Measurements from ENCODE around the gene SYCP1. TPM values are rescaled to one million over a fixed set of nuclear protein-coding genes. Genes with fewer than 3 reads are reported as not detected.
"Not testable (repeated sequence)": the region's sequence is repeated elsewhere in the genome, so short reads cannot be mapped to it uniquely, and the experiment has no call there.

SYCP1 gene
- total and polyA plus RNA-seq, 2 donors (not counting 1 experiment from before 2014, with no cell fraction given), result not detected

DNA sequence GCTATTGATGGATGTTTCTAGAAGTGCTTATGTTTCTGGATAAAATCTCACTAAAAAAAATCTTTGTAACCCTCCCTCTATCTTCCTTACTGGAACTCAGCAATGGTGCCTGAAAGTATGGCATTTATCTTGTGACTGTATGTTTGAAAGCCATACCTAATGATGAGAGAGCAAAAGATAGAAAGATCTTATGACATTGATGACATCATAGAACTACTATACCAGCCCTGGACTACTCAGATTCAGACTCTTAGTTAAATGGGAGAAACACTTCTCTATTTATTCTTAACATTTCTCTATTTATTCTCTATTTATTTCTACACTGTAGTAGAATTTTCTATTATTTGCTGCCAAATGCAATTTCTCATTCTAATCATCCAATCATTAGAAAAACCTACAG lies 32.7 kb upstream of the SYCP1 start:
- Histone ChIP-seq H4K20me1 (ENCODE audit: control insufficient read depth, insufficient read depth, low read length, poor library complexity, severe bottlenecking) (no peaks in the 10 kb centered on the region), H3K36me3 (replicated peaks in 1 of 2; ENCODE audit: control extremely low read depth in 1 of 2, control insufficient read depth in 1 of 2, extremely low read depth in 1 of 2, insufficient read depth in 2 of 2, low read length in 1 of 2) (no peaks in the 10 kb centered on the region), H3K79me2 (ENCODE audit: control insufficient read depth, insufficient read depth, low read length) (no peaks in the 10 kb centered on the region), H3K9me3 (ENCODE audit: control extremely low read depth in 1 of 3, control insufficient read depth in 2 of 3, insufficient read depth in 1 of 3, low read length in 2 of 3) (peaks cover 0 to 9% (median 4%) of the 10 kb centered on the region in 3 donors), H2AFZ (ENCODE audit: insufficient read depth, low read depth, low read length, poor library complexity, severe bottlenecking) (no peak overlapping the region), H3K27ac (ENCODE audit: low read length in 2 of 2) (no peak overlapping the region), H3K4me1 (ENCODE audit: control insufficient read depth in 2 of 2, insufficient read depth in 2 of 2, low read length in 2 of 2) (no peaks in the 10 kb centered on the region), H3K27me3 (replicated peaks in 1 of 4; ENCODE audit: control extremely low read depth in 1 of 4, control insufficient read depth in 3 of 4, insufficient read depth in 4 of 4, low read length in 3 of 4) (no peaks in the 10 kb centered on the region), H3K9ac (ENCODE audit: low read length) (no peak overlapping the region), H3K4me3 (ENCODE audit: control extremely low read depth in 1 of 5, extremely low read depth in 1 of 5, insufficient read depth in 1 of 5, low read depth in 2 of 5, low read length in 4 of 5) (no peak overlapping the region), H3K4me2 (replicated peaks; ENCODE audit: low read depth, low read length, poor library complexity, severe bottlenecking) (no peak overlapping the region)
- Mint-ChIP-seq H3K4me3 (no peak overlapping the region), H3K4me1 (no peaks in the 10 kb centered on the region), H3K27ac (no peak overlapping the region), H3K27me3 (peaks cover 13% of the 10 kb centered on the region), H3K9me3 (ENCODE audit: insufficient read depth) (peaks cover 4% of the 10 kb centered on the region)
- ChIA-PET CTCF (no interaction called here), POLR2A (no interaction called here)
- ATAC-seq (ENCODE audit: low read depth), result no peak
- no peak for DNase-seq
- no peak for TF ChIP-seq EZH2 (IDR thresholded peaks at IDR 0.05; ENCODE audit: borderline replicate concordance, insufficient read depth, low read depth, low read length, poor library complexity, severe bottlenecking)
- TF ChIP-seq, protein P1, sequence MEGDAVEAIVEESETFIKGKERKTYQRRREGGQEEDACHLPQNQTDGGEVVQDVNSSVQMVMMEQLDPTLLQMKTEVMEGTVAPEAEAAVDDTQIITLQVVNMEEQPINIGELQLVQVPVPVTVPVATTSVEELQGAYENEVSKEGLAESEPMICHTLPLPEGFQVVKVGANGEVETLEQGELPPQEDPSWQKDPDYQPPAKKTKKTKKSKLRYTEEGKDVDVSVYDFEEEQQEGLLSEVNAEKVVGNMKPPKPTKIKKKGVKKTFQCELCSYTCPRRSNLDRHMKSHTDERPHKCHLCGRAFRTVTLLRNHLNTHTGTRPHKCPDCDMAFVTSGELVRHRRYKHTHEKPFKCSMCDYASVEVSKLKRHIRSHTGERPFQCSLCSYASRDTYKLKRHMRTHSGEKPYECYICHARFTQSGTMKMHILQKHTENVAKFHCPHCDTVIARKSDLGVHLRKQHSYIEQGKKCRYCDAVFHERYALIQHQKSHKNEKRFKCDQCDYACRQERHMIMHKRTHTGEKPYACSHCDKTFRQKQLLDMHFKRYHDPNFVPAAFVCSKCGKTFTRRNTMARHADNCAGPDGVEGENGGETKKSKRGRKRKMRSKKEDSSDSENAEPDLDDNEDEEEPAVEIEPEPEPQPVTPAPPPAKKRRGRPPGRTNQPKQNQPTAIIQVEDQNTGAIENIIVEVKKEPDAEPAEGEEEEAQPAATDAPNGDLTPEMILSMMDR (IDR thresholded peaks at IDR 0.05), result no peak
- intact Hi-C loops (cut with micrococcal nuclease), result no loop called here

DNA sequence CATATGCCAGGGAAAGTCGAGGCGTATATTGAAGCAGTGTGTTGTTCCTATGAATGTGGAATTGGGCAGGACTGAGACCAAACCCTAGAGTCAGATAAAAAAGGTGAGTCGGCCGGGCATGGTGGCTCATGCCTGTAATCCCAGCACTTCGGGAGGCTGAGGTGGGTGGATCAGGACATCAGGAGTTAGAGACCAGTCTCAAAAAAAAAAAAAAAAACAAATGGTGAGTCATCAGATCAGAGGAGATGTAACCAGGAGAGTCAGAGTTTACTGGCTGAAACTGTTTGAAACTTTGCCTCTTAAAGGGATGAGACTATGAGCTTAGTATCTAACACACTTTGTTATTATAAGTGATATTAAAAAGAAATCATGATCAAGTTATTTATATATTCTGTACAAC lies 26.4 kb upstream of the SYCP1 start:
- intact Hi-C loops (cut with micrococcal nuclease), result no loop called here
- no peak for ATAC-seq (ENCODE audit: low read depth)
- Histone ChIP-seq H3K9me3 (ENCODE audit: control extremely low read depth in 1 of 3, control insufficient read depth in 2 of 3, insufficient read depth in 1 of 3, low read length in 2 of 3) (peaks cover 0 to 13% (median 3%) of the 10 kb centered on the region in 3 donors), H3K36me3 (replicated peaks in 1 of 2; ENCODE audit: control extremely low read depth in 1 of 2, control insufficient read depth in 1 of 2, extremely low read depth in 1 of 2, insufficient read depth in 2 of 2, low read length in 1 of 2) (no peaks in the 10 kb centered on the region), H3K4me2 (replicated peaks; ENCODE audit: low read depth, low read length, poor library complexity, severe bottlenecking) (no peak overlapping the region), H3K4me1 (ENCODE audit: control insufficient read depth in 2 of 2, insufficient read depth in 2 of 2, low read length in 2 of 2) (no peaks in the 10 kb centered on the region), H3K27me3 (replicated peaks in 1 of 4; ENCODE audit: control extremely low read depth in 1 of 4, control insufficient read depth in 3 of 4, insufficient read depth in 4 of 4, low read length in 3 of 4) (peaks cover 0 to 4% (median 0%) of the 10 kb centered on the region in 4 experiments), H3K9ac (ENCODE audit: low read length) (no peak overlapping the region), H4K20me1 (ENCODE audit: control insufficient read depth, insufficient read depth, low read length, poor library complexity, severe bottlenecking) (no peaks in the 10 kb centered on the region), H3K79me2 (ENCODE audit: control insufficient read depth, insufficient read depth, low read length) (no peaks in the 10 kb centered on the region), H3K4me3 (ENCODE audit: control extremely low read depth in 1 of 5, extremely low read depth in 1 of 5, insufficient read depth in 1 of 5, low read depth in 2 of 5, low read length in 4 of 5) (no peak overlapping the region), H3K27ac (ENCODE audit: low read length in 2 of 2) (no peak overlapping the region), H2AFZ (ENCODE audit: insufficient read depth, low read depth, low read length, poor library complexity, severe bottlenecking) (no peak overlapping the region)
- 88% methylated on average over 5 of the region's 5 CpGs for WGBS (ENCODE audit: insufficient coverage)
- no peak for DNase-seq
- TF ChIP-seq, protein P1 (IDR thresholded peaks at IDR 0.05), result no peak
- TF ChIP-seq EZH2 (IDR thresholded peaks at IDR 0.05; ENCODE audit: borderline replicate concordance, insufficient read depth, low read depth, low read length, poor library complexity, severe bottlenecking), result no peak
- no peaks in the 10 kb centered on the region for H3K4me1 Mint-ChIP-seq
- ChIA-PET POLR2A (no interaction called here), CTCF (no interaction called here)
- H3K27ac Mint-ChIP-seq, result no peak overlapping the region
- H3K9me3 Mint-ChIP-seq (ENCODE audit: insufficient read depth), result peaks cover under 1% of the 10 kb centered on the region
- peaks cover 14% of the 10 kb centered on the region for H3K27me3 Mint-ChIP-seq
- H3K4me3 Mint-ChIP-seq, result no peak overlapping the region

GRCh38 chr1:114830075-114830474 lies 24.6 kb upstream of the SYCP1 start:
- WGBS (ENCODE audit: insufficient coverage), result no CpG with 5 or more reads among the region's 1 CpG
- H3K79me2 ChIP-seq (ENCODE audit: control insufficient read depth, insufficient read depth, low read length); intact Hi-C loops (cut with micrococcal nuclease); H3K27ac Mint-ChIP-seq; H3K27ac ChIP-seq (ENCODE audit: low read length in 2 of 2); H3K9me3 ChIP-seq (ENCODE audit: control extremely low read depth in 1 of 3, control insufficient read depth in 2 of 3, insufficient read depth in 1 of 3, low read length in 2 of 3); POLR2A ChIA-PET; H2AFZ ChIP-seq (ENCODE audit: insufficient read depth, low read depth, low read length, poor library complexity, severe bottlenecking); H3K27me3 ChIP-seq (replicated peaks in 1 of 4; ENCODE audit: control extremely low read depth in 1 of 4, control insufficient read depth in 3 of 4, insufficient read depth in 4 of 4, low read length in 3 of 4); ATAC-seq (ENCODE audit: low read depth); H4K20me1 ChIP-seq (ENCODE audit: control insufficient read depth, insufficient read depth, low read length, poor library complexity, severe bottlenecking); H3K4me2 ChIP-seq (replicated peaks; ENCODE audit: low read depth, low read length, poor library complexity, severe bottlenecking); H3K4me3 ChIP-seq (ENCODE audit: control extremely low read depth in 1 of 5, extremely low read depth in 1 of 5, insufficient read depth in 1 of 5, low read depth in 2 of 5, low read length in 4 of 5); H3K9ac ChIP-seq (ENCODE audit: low read length); DNase-seq; H3K36me3 ChIP-seq (replicated peaks in 1 of 2; ENCODE audit: control extremely low read depth in 1 of 2, control insufficient read depth in 1 of 2, extremely low read depth in 1 of 2, insufficient read depth in 2 of 2, low read length in 1 of 2); H3K9me3 Mint-ChIP-seq (ENCODE audit: insufficient read depth); H3K4me1 Mint-ChIP-seq; H3K4me3 Mint-ChIP-seq; CTCF ChIA-PET; H3K4me1 ChIP-seq (ENCODE audit: control insufficient read depth in 2 of 2, insufficient read depth in 2 of 2, low read length in 2 of 2): not testable (repeated sequence)
- H3K27me3 Mint-ChIP-seq, result peaks cover 14% of the 10 kb centered on the region

Measured in B cell (primary cell).